Colonic mucosa (tissue), 4 donors: Measurements from ENCODE around the gene RNFT1. TPM values are rescaled to one million over a fixed set of nuclear protein-coding genes. Genes with fewer than 3 reads are reported as not detected.
"Not testable (repeated sequence)": the region's sequence is repeated elsewhere in the genome, so short reads cannot be mapped to it uniquely, and the experiment has no call there.

ENCODE experiments used
- DNase-seq: peaks from one replicate; pipeline ENCODE4 v3.0.0-alpha.2; 2020
- H3K27ac ChIP-seq: fragments of 200-600 bp; one replicate; pipeline ENCODE4 v1.8.0; 2021
- H3K27me3 ChIP-seq: fragments of 200-600 bp; one replicate; pipeline ENCODE4 v1.8.0; 2021
- H3K36me3 ChIP-seq: fragments of 200-600 bp; one replicate; pipeline ENCODE4 v1.8.0; 2021
- H3K4me1 ChIP-seq: fragments of 200-600 bp; one replicate; pipeline ENCODE4 v1.8.0; 2021; ENCODE audit warnings: mild to moderate bottlenecking
- H3K4me3 ChIP-seq: fragments of 200-600 bp; one replicate; pipeline ENCODE4 v1.8.0; 2021
- H3K9ac ChIP-seq, 2 donors: one replicate each; pipeline ENCODE4 v1.7.0; 2013; ENCODE audit warnings: control low read depth in 2 of 2, low read depth in 2 of 2, low read length in 2 of 2
- H3K9me3 ChIP-seq: fragments of 200-600 bp; one replicate; pipeline ENCODE4 v1.8.0; 2021
- CTCF ChIP-seq: fragments of 200-600 bp; IDR thresholded peaks from one replicate; pipeline ENCODE4 v1.8.0; 2022; ENCODE audit warnings: antibody characterized with exemption, mild to moderate bottlenecking
- intact Hi-C: fragments of 100-400 bp; cut with DNase I; formaldehyde crosslinking; loops from one replicate; pipeline ENCODE4 v1.14.1; 2022
- total RNA-seq, 2 donors: library from RNA; stranded (reverse); fragmentation: NEBNext Ultra II Directional in 1 of 2; extraction: Animal tissue kit (Norgen Biotek cat#: 25700) in 1 of 2; gene quantifications; one replicate each; pipeline ENCODE4 v1.2.1, GENCODE V29; 2021
- donor health status: healthy.
- donor health status: DM: no; HTN: no; CAD: no.
- donor health status: DM: no; HTN: no; CAD: no.

The RNFT1 gene
- 10 to 100 TPM; 21.6 to 25.6 TPM for total RNA-seq

- Histone ChIP-seq H3K27ac (peak within 1 kb of the TSS; percentile 95), H3K4me3 (peak within 1 kb of the TSS; percentile 81), H3K9me3 (no peaks in the 10 kb centered on the region), H3K4me1 (no peaks in the 10 kb centered on the region), H3K27me3 (no peaks in the 10 kb centered on the region), H3K9ac (peak within 1 kb of the TSS; percentile 76 to 92), H3K36me3 (no peaks in the 10 kb centered on the region)
- intact Hi-C loops = no loop called here
- DNase-seq = peak; percentile 95
- no peak for TF ChIP-seq CTCF
Observed at GRCh38 chr17:59964482-59965328, at the start of gene RNFT1. Gene RNFT1, minus strand, starts transcription at chr17:59964740. Its CDS starts 77 bp downstream, at chr17:59964663.

- H3K4me1 ChIP-seq, DNase-seq, H3K9ac ChIP-seq, H3K36me3 ChIP-seq, intact Hi-C loops, H3K27me3 ChIP-seq, H3K4me3 ChIP-seq, H3K9me3 ChIP-seq, H3K27ac ChIP-seq: not testable (repeated sequence)
Observed at GRCh38 chr17:60009326-60009725, 44.8 kb upstream of the RNFT1 start.

DNA sequence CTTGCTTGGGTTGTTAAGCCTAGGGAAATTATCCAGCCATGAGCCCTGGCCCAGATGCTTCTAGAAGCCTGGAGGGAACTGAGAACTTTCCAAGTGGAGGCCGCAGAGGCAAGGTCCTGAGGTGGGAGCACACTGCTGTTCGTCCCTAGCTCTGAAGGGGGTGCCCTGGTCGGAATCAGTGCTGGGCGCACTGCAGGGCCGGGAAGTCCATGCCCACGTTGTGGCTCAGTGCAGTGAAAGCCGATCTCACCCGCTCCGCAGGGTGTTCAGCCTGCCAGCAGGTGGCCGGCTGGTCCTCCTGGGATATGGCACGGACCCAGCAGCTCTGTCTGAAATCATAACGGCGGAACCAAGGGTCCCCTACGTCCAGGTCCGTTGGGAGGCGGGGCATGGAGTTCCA, 43.8 kb upstream of the RNFT1 start:
- intact Hi-C loops, H3K9me3 ChIP-seq, H3K4me3 ChIP-seq, H3K9ac ChIP-seq, H3K27ac ChIP-seq, H3K36me3 ChIP-seq, H3K4me1 ChIP-seq, H3K27me3 ChIP-seq, DNase-seq: not testable (repeated sequence)

DNA sequence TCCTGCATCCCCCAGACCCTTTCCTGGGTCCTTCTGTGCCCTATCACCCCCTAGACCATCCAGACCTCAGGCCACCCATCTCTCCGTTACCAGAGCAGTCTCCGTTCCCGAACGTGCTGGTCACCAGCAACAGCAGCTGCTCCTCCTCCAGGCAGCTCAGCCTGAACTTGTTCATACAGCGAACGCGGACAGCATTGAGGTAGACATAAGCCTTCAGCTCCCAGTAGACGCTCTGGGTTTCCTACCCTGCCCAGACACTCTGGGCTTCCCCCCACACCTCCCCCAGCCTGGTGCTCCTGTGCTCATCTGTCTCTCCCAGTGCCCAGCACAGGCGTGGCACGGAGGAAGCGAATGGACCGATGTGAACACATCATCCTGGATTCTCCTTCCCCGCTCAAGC, 41.6 kb upstream of the RNFT1 start:
- Histone ChIP-seq H3K9ac (no peak overlapping the region), H3K9me3 (no peaks in the 10 kb centered on the region), H3K4me1 (no peaks in the 10 kb centered on the region), H3K36me3 (no peaks in the 10 kb centered on the region), H3K27me3 (no peaks in the 10 kb centered on the region), H3K4me3 (no peak overlapping the region), H3K27ac (no peak overlapping the region)
- no peak for TF ChIP-seq CTCF
- intact Hi-C loops = no loop called here
- no peak for DNase-seq

- intact Hi-C loops = not testable (repeated sequence)
Observed at GRCh38 chr17:60004561-60004960, 40.0 kb upstream of the RNFT1 start.

DNA sequence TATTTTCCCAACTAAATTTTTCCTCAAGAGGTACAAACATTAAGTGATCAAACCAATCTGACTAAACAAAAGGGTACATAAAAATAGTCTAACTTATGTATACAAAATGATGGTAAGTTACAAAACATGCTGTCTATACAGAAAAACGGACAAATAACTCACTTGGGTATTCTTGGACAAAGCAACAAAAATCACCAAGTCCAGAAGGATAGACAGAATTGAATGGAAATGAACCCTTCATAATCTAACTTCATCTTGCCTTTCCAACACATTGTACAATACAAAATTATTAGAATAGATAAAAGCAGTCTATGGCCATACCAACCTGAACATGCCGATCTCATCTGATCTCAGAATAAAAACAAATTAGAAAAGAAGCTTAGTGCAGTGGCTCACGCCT, 37.9 kb upstream of the RNFT1 start:
- H3K4me1 ChIP-seq = not testable (repeated sequence)

More at GRCh38 chr17:60004561-60004960, 40.0 kb upstream of the RNFT1 start:
- H3K27me3 ChIP-seq, H3K27ac ChIP-seq, H3K9ac ChIP-seq, H3K36me3 ChIP-seq, DNase-seq, H3K4me3 ChIP-seq, H3K4me1 ChIP-seq, H3K9me3 ChIP-seq: not testable (repeated sequence)

GRCh38 chr17:59996608-59997007, 32.1 kb upstream of the RNFT1 start:
- H3K9me3 ChIP-seq, H3K4me1 ChIP-seq, H3K4me3 ChIP-seq, intact Hi-C loops, H3K36me3 ChIP-seq, DNase-seq, H3K27ac ChIP-seq, H3K9ac ChIP-seq, H3K27me3 ChIP-seq: not testable (repeated sequence)

More for the DNA sequence above, 37.9 kb upstream of the RNFT1 start:
- intact Hi-C loops, H3K27ac ChIP-seq, H3K9ac ChIP-seq, H3K4me3 ChIP-seq, H3K36me3 ChIP-seq, H3K9me3 ChIP-seq, H3K27me3 ChIP-seq, DNase-seq: not testable (repeated sequence)

DNA sequence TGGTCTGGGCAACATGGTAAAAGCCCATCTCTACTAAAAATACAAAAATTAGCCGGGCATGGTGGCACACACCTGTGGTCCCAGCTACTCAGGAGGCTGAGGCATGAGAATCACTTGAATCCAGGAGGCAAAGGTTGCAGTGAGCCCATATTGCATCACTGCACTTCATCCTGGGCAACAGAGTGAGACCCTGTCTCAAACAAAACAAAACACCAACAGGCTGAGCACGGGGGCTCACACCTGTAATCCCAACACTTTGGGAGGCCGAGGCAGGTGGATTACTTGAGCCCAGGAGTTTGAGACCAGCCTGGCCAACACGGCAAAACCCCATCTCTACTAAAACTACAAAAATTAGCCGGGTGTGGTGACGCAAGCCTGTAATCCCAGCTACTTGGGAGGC, 10.6 kb upstream of the RNFT1 start:
- H3K4me3 ChIP-seq, H3K27me3 ChIP-seq, H3K27ac ChIP-seq, H3K4me1 ChIP-seq, H3K9ac ChIP-seq, H3K9me3 ChIP-seq, intact Hi-C loops, DNase-seq, H3K36me3 ChIP-seq: not testable (repeated sequence)

DNA sequence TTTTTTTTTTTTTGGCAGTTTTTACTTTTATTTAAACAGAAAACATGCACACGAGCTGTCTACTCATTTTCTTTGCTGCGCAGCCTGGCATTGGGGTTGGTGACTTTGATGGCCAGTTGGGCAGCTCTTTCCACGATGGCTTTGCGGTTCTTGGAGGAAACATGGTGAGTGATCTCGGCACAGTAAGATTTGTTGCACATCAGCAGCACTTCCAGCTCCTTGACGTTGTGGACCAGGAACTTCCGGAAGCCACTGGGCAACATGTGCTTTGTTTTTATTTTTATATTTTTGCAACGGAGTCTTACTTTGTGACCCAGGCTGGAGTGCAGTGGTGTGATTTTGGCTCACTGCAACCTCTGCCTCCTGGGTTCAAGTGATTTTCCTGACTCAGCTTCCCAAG, 8.9 kb upstream of the RNFT1 start:
- H3K36me3 ChIP-seq, H3K9me3 ChIP-seq, H3K9ac ChIP-seq, H3K27me3 ChIP-seq, intact Hi-C loops, H3K4me1 ChIP-seq, H3K27ac ChIP-seq, H3K4me3 ChIP-seq, DNase-seq: not testable (repeated sequence)
